ENCODE data around the gene OTOP2. TPM values are rescaled to one million over a fixed set of nuclear protein-coding genes. Genes with fewer than 3 reads are reported as not detected.

The OTOP2 gene
- total RNA-seq, 2 donors from 2014 or later: not detected

- no peak for ATAC-seq
- DNase-seq: no peak
- no peaks in the 10 kb centered on the region for H3K27me3 ChIP-seq
- H3K36me3 ChIP-seq (replicated peaks in 1 of 2; ENCODE audit: insufficient read depth in 1 of 2, low read depth in 2 of 2): peaks cover 6 to 23% of the 10 kb centered on the region in 2 donors
- TF ChIP-seq CTCF (IDR thresholded peaks at IDR 0.05) (no peak), POLR2A (IDR thresholded peaks at IDR 0.05) (no peak)
- 79 to 90% methylated on average over 15 to 24 of the region's 24 CpGs for WGBS, 2 donors
- no peaks in the 10 kb centered on the region for H3K4me1 ChIP-seq
- no peak overlapping the region for H3K27ac ChIP-seq
- no peaks in the 10 kb centered on the region for H3K9me3 ChIP-seq
- no peak overlapping the region for H3K4me3 ChIP-seq
- intact Hi-C loops (cut with DNase I): no loop called here
These were observed 28.5 kb downstream of the OTOP2 start for GRCh38 chr17:74952431-74953133.

DNA sequence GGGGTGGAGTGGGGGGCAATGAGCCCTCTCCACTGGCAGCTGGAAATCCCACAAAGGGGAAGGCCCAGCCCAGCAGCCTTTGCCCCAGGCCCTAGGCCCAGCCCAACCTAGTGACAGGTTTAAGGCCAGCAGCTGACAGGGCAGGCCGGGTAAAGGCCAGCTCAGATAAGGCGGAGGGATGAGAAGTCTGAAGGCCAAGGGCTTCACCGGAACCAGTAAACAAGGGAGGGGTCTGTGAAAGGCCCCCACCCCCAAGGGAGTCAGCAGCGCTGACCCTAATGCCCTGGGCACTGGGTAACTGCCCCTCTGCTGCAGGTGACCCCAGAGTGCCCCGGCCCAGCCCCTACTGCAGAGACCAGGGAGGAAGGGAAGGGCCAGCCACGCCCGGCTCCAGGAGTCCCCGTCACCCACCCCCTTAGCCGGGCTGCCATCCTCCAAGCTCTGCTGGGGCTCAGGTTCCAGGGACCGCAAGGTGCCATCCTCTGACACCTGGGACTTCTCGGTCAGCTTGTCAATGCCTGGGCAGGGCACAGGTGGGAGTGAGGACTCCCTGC lies 29.1 kb downstream of the OTOP2 start:
- no peaks in the 10 kb centered on the region for H3K27me3 ChIP-seq
- intact Hi-C loops (cut with DNase I): no loop called here
- ATAC-seq (no peak), DNase-seq (no peak)
- no peak overlapping the region for H3K4me3 ChIP-seq
- H3K4me1 ChIP-seq: no peaks in the 10 kb centered on the region
- H3K9me3 ChIP-seq: no peaks in the 10 kb centered on the region
- H3K27ac ChIP-seq: no peak overlapping the region
- TF ChIP-seq CTCF (IDR thresholded peaks at IDR 0.05) (no peak), POLR2A (IDR thresholded peaks at IDR 0.05) (no peak)
- 58 to 80% methylated on average over 7 to 8 of the region's 11 CpGs for WGBS, 2 donors
- peaks cover 9 to 23% of the 10 kb centered on the region in 2 donors for H3K36me3 ChIP-seq (replicated peaks in 1 of 2; ENCODE audit: insufficient read depth in 1 of 2, low read depth in 2 of 2)

DNA sequence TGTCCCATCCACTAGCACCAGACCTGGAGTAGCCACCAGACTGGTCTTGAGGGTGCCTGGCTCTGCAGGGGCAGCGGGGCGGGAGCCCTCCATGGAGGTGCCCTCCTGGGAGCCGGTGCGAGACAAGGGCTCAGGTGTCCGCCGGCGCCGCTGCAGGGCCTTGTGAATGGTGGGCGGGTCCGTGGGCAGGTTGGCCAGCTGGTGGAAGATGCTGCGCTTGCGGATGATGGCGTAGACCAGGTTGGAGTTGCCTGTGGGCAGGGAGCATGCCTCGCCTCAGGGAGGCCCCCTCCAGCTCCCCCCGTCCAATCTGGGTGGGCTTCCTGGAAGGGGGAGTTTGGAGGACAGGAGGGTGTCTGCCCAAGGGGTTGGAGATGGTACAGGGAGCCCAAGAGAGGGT lies 30.0 kb downstream of the OTOP2 start:
- no peak for TF ChIP-seq CTCF (IDR thresholded peaks at IDR 0.05)
- no peak for TF ChIP-seq POLR2A (IDR thresholded peaks at IDR 0.05)
- Histone ChIP-seq H3K27ac (no peak overlapping the region), H3K36me3 (replicated peaks in 1 of 2; ENCODE audit: insufficient read depth in 1 of 2, low read depth in 2 of 2) (peaks cover 11 to 23% of the 10 kb centered on the region in 2 donors), H3K27me3 (no peaks in the 10 kb centered on the region), H3K4me1 (no peaks in the 10 kb centered on the region), H3K9me3 (no peaks in the 10 kb centered on the region), H3K4me3 (no peak overlapping the region)
- DNase-seq (no peak), ATAC-seq (no peak)
- intact Hi-C loops (cut with DNase I): no loop called here
- WGBS, 2 donors: 87 to 90% methylated on average over 11 to 15 of the region's 15 CpGs

DNA sequence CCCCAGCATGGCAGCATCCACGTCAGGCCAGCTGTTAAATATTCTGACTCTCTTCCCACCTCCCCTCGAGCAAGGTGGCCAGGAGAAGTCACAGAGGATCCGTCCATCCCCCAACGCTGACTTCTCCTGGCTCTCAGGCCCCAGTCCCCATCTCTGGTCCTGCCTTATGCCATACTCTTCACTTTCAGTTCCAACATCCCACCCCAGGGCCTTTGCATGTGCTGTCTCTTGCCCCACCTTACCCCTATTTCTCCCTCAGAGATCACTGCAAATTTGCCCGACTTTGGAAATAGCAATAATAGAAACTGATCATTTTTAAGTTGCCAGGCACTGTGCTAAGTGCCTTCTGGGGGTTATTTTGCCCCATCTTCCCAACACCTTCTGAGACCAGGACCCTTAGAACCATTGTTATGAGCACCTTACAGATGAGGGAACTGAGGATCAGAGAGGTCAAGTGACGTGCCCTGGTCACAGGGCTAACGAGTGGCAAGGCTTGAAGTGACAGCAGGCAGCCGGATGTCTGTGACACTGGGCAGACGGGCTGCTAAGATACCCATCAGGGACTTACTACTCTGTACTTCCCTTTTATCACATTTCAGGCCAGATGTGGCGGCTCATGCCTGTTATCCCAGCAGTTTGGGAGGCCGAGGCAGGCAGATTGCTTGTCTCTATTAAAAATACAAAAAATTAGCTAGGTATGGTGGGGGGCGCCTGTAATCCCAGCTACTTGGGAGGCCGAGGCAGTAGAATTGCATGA lies 30.8 kb downstream of the OTOP2 start:
- WGBS, 2 donors: 69 to 73% methylated on average over 13 of the region's 13 CpGs

More for the DNA sequence above, 30.8 kb downstream of the OTOP2 start:
- Histone ChIP-seq H3K4me1 (no peaks in the 10 kb centered on the region), H3K27ac (no peak overlapping the region), H3K36me3 (replicated peaks in 1 of 2; ENCODE audit: insufficient read depth in 1 of 2, low read depth in 2 of 2) (peaks cover 11 to 25% of the 10 kb centered on the region in 2 donors), H3K4me3 (no peak overlapping the region), H3K27me3 (no peaks in the 10 kb centered on the region), H3K9me3 (no peaks in the 10 kb centered on the region)
- TF ChIP-seq POLR2A (IDR thresholded peaks at IDR 0.05) (no peak), CTCF (IDR thresholded peaks at IDR 0.05) (no peak)
- intact Hi-C loops (cut with DNase I): no loop called here
- DNase-seq: no peak
- ATAC-seq: no peak
